ENCODE measurements around the gene NEDD8.
A peak's percentile ranks its signal among the peaks of the same experiment; 100 is the strongest.

The NEDD8 gene

GRCh38 chr14:24195186-24196070, 36.7 kb downstream of the NEDD8 start, which contains the start of gene TM9SF1:
TSS of gene TM9SF1 (minus strand) at chr14:24195441. CDS start at chr14:24195019, 422 bp downstream.
- DNase-seq, result peak; percentile 88 to 94 (median 93)

- DNase-seq, result peak in 1 of 4 experiments; percentile 1
These were observed 37.3 kb downstream of the NEDD8 start for GRCh38 chr14:24194873-24195185.

- peak in 2 of 4 experiments; percentile 20 to 24 for DNase-seq
These were observed 37.8 kb downstream of the NEDD8 start for GRCh38 chr14:24194186-24194872.

DNA sequence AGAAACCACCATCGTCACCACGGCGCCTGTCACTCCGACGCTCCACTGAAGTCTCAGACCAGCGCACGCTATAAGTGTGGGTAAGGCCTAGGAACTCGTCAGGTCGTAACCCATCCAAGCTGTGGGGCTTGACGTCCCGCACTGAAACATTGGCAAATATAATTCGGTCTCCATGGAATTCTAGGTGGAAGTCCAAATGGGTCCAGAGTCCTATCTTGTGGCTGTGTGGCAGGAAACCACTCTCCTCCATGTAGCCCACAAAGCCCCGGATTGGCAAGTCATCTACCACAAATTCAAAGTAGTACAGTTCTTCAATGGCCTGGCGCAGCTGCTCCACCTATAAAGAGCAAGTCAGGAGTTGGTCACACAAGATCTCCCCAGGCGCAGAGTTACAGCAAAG, 39.2 kb downstream of the NEDD8 start:
- no peak for DNase-seq

DNA sequence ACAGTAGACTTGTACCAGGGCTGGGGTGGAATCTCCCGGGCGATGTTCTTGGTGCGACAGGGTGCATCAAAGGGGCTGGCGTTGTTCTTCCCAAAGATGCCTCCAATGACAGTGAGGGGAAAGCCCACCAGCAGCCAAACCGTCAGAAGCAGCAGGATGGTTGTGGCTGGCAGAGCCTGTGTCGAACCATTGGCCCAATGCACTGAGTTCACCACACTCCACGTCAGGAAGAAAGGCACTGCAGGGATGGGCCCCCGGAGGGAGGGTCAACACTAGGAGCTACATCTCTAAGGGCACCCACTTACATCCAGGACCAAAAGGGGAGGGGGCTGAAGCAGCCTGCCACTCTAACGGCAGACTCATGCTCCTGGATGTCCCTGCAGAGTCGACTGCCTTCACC, 41.8 kb downstream of the NEDD8 start:
- no peak for DNase-seq

GRCh38 chr14:24189460-24189859, 42.7 kb downstream of the NEDD8 start:
- no peak for DNase-seq

GRCh38 chr14:24189059-24189375, 43.1 kb downstream of the NEDD8 start:
- peak in 1 of 4 experiments; percentile 4 for DNase-seq

DNA sequence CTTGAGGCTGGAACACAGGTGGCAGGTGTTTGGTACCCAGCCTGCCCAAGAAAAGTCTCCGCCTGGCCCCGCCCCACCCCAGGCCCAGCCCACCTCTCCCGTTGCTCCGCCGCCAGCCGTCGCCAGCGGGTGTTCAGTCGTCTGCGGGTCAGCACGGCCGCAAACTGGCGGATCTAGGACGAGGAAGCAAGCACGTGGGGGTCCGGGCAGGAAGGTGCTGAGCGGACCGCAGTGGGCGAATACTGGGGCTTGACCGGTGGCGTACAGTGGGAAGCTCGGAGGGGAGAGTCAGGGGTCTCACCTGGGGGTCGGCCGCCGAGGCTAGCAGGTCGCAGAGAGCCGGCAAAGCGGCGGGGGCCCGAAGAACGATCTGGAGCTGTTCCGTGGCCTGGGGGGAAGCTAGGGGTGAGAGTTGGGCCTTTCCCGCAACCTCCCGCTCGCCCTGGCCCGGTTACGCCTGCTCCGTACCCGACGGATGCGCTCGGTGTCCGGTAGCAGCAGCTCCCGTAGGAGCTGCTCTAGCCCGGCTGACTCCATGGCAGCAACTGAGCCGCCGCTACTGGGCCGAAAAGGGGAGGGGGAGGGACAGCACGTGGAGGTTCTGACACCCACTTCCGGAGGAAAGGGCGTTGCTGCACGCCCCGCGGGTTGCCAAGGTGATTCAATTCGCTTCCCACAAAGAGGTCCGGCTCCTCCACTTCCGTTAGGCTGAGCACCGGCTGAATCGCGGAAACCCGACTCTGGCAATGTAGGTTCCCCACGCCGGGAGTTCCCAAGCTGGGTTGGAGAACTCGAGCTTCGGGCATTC, 43.7 kb downstream of the NEDD8 start, which contains the start of gene IPO4:
TSS of gene IPO4 (minus strand) at position 566 of the 808 bp plus-strand sequence. CDS start at position 537, 29 bp downstream.
- peak; percentile 96 to 98 (median 98) for DNase-seq

GRCh38 chr14:24187539-24187915, 44.6 kb downstream of the NEDD8 start:
- no peak for DNase-seq

- no peak for DNase-seq
These were observed 45.2 kb downstream of the NEDD8 start for GRCh38 chr14:24186831-24187538.

DNA sequence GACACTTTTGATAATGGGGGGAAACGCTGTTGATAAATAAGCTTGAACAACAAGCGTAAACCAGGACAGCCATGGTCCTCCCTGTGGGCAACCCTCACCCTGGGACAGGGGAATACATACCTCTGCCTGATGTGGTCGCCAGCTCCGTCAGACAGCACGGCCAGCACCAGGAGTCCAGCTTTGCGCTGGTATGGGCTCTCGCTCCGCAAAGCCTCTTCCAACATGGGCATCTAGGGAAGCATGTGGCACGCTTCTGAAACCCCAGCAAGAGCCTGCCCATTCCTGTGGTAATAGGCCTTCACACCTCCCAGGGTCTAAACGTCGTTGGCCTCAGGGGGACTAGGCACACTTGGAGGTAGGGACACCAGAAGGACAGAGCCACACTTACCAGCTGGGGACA, 46.4 kb downstream of the NEDD8 start:
- no peak for DNase-seq

DNA sequence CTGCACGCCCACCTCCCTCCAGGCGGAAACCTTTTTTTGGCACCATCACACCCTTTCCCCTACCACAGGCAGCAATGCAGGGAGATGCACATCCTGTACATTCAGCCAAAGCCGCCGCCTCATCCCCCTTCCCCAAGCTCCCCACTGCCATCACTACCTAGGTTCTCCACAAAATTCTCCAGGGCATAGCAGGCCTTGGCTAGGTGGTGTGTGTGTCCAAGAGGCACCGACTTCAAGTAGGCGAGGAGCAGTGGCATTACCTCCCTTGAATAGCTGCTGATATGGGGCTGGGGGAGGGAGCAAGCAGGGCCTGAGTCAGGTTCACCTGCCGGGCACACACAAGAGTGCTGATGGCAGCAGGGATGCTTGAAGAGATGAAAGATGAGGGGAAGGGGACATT, 47.1 kb downstream of the NEDD8 start:
- DNase-seq, result no peak

DNA sequence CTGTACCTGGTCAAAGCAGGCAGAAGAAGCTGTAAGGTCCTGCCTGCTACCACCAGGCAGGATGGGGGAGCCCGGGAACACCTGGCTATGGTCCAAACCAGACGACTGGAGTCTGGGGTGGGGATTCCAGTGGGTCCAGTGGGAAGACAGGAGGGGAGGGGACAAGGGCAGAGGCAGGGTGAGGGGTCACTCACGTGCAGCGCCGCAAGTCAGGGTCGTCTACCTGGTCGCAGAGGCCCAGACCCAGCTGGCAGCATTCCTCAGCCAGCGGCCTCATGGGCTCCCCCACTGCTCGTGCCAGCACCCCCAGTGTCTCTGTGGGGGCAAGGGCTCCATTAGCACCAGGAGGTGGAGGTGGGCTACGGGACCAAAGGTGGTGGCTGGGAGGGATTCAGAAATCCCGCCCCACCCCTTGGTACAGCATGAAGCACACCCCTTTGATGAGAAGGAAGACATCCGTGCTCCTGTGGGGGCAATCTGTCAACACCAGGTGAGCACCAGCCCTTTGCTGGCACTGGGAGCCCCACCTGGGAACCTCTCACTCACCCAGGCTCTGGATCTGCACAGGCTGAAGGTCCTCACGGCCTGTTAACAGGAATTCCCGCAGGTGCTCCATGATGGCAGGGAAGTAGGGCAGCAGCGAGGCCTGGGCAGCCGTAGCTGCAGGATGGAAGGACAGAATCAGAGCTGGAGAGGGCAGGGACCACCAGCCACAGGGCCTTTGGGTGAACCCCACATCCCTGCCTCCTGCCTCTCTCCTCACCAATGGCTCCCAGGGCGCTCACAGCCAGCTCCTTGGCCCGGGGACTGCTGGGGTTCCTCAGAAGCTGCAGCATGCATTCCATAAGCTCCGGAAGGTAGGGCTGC, 47.8 kb downstream of the NEDD8 start:
- no peak for DNase-seq

DNA sequence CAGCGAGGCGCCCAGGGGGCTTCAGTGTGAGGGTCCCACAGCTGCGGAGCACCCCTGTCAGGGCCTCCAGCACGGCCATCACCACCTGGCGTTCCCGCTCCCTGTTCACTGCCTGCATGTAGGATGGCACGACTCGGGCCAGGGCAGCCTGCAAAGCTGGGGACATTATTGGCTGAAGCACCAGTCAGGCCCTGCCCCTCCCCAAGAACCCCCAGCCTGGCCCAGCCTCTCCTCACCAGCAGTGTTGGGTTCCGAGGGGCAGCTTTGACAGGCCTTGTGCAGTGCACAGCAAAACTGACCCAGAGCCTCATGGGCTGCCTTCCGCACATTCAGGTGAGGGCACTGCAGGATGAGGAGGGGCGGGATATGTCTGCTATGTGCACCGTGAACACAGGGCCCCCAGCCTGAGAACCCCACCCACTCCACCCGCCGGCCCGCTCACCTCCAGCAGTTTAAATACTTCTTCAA, 49.1 kb downstream of the NEDD8 start:
- no peak for DNase-seq

DNA sequence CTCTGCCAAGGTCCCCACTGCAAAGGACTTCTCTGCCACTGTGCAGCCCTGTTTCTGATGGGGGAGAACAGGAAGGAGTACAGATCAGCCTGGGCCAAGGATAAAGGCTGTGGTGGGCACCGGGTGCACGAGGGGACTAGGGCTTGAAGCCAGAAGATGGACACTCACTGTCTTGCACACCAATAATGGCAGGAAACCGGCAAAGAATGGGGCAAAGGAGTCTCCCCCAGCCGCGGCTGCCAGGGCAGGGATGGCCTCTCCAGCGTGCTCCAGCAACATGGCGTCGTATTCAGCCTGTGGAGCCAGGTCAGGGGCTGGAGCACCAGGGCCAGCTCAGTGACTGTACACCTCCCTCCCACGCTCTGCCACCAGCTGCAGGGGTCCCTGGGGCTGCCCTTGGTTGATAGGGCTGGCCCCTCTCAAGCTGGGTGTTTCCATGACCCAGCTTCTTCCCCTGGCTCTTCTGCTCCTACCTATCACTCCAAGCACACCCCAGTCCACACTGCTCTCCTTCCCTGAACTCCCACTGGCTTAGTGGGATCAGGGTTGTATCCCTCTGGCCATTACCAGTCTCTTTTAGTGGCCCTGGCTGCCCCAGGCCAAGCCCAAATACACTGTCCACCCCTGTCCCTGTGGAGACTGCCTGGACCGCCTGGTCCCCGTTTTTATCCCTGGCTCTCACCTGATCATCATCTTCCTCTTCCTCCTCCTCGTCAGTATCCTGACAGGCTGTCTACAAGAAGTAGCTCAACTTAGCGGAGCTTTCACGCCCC, 49.9 kb downstream of the NEDD8 start:
- DNase-seq, result no peak

DNA sequence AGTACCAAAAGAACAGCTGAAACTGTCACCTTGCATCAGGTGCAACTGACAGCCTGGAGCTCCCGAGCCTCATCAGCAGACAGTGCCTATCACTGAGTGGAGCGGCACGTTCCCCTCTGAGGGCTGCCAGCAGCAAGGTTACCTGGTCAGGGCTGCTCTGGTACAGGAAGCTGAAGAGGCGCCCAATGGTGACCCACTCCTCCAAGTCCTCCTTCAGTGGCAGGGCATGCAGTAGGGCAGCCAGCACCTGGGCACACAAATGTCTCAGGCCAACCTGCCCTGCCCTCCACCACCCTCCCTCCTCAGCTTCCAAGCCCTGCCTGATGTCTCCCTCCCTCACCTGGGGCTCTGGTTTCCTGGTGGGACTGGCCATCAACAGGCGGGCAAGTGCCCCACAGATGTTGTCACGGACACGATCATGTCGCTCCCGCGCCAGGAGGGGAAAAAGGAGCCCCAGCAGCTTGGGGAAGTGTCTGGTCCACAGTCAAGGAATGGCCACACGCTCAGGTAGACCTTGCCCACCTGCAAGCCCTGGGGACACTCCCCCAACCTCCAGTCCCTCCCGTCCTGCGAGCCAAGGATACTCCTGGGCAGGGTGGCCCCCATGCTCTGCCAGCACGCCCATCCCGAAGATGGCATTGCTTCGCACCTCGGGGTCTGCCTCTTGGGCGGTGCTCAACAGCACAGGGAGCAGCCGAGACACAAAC, 50.6 kb downstream of the NEDD8 start:
- DNase-seq, result no peak

GRCh38 chr14:24179961-24180796, 52.0 kb downstream of the NEDD8 start:
- no peak for DNase-seq

GRCh38 chr14:24179294-24179960, 52.7 kb downstream of the NEDD8 start:
- no peak for DNase-seq

Measured in suppressor macrophage (primary cell).